ENCODE results near the gene SLC26A8. TPM values are rescaled to one million over a fixed set of nuclear protein-coding genes. Genes with fewer than 3 reads are reported as not detected.

Gene SLC26A8
- total RNA-seq (2021) = not detected in 2 replicates
- percentile 8 among the genes with signal in this experiment for Bru-seq, nascent RNA
- percentile 10 among the genes with signal in this experiment for BruChase-seq, experiment 1, labeled RNA remaining after a 2-hour chase
- BruChase-seq, experiment 2, labeled RNA remaining after a 6-hour chase = percentile 10 among the genes with signal in this experiment
- long read RNA-seq, partial matches to known transcripts = 0 of 4 reads
- long read RNA-seq, other reads (novel, unspliced or antisense) = 4 of 4 reads

- DNase-seq = no peak
- Histone ChIP-seq H4K20me1 (ENCODE audit: insufficient read depth) (no peaks in the 10 kb centered on the region), H3K4me1 (replicated peaks; ENCODE audit: insufficient read depth) (no peaks in the 10 kb centered on the region), H3K4me3 (no peak within 1 kb of the TSS), H3F3A (ENCODE audit: insufficient read depth, low read depth) (peaks cover 18% of the 10 kb centered on the region; the same call in 1 of the 2 replicates), H3K79me2 (ENCODE audit: low read depth) (peaks cover 16% of the 10 kb centered on the region), H2AFZ (no peak within 1 kb of the TSS), H3K4me2 (no peak within 1 kb of the TSS), H3K9me2 (ENCODE audit: insufficient read depth) (no peaks in the 10 kb centered on the region), H3K27me3 (ENCODE audit: insufficient read depth, low read depth) (no peaks in the 10 kb centered on the region), H3K36me3 (ENCODE audit: low read depth) (no peaks in the 10 kb centered on the region), H3K9me3 (ENCODE audit: insufficient read depth, low read depth) (no peaks in the 10 kb centered on the region), H3K27ac (no peak within 1 kb of the TSS)
- TF ChIP-seq EZH2 (IDR thresholded peaks at IDR 0.05; ENCODE audit: low read depth) = no peak
- TF ChIP-seq CTCF (conservative IDR thresholded peaks at IDR 0.05) = no peak
- no TSS peak for BruUV-seq (replicated peaks)
- POLR2A ChIA-PET (ENCODE audit: unreplicated experiment) = no interaction called here
- intact Hi-C loops (cut with micrococcal nuclease; ENCODE audit: unreplicated experiment) = no loop called here
- CTCF ChIA-PET = no interaction called here
Measured at GRCh38 chr6:36023996-36024795, at the start of gene SLC26A8. SLC26A8 (minus strand) TSS chr6:36024641; CDS start chr6:36019707, 4,934 bp downstream.

GRCh38 chr6:36073587-36073986, 49.1 kb upstream of the SLC26A8 start:
- Histone ChIP-seq H3K79me2 (ENCODE audit: low read depth) (peaks cover 39% of the 10 kb centered on the region), H2AFZ (no peak overlapping the region), H3K9me3 (ENCODE audit: insufficient read depth, low read depth) (no peaks in the 10 kb centered on the region), H4K20me1 (ENCODE audit: insufficient read depth) (0 out of 2 replicates have a peak, but pooled peaks cover 7% of the 10 kb centered on the region), H3K4me3 (no peak overlapping the region), H3F3A (ENCODE audit: insufficient read depth, low read depth) (peaks cover 8% of the 10 kb centered on the region; the same call in 1 of the 2 replicates), H3K9me2 (ENCODE audit: insufficient read depth) (no peaks in the 10 kb centered on the region), H3K4me2 (no peak overlapping the region), H3K27me3 (ENCODE audit: insufficient read depth, low read depth) (no peaks in the 10 kb centered on the region), H3K36me3 (ENCODE audit: low read depth) (peaks cover 11% of the 10 kb centered on the region), H3K27ac (no peak overlapping the region), H3K4me1 (replicated peaks; ENCODE audit: insufficient read depth) (no peaks in the 10 kb centered on the region)
- DNase-seq = no peak
- intact Hi-C loops (cut with micrococcal nuclease; ENCODE audit: unreplicated experiment) = no loop called here
- POLR2A ChIA-PET (ENCODE audit: unreplicated experiment) = no interaction called here
- CTCF ChIA-PET = no interaction called here
- no peak for TF ChIP-seq EZH2 (IDR thresholded peaks at IDR 0.05; ENCODE audit: low read depth)
- TF ChIP-seq CTCF (conservative IDR thresholded peaks at IDR 0.05) = no peak
- BruUV-seq (replicated peaks) = no TSS peak

- Histone ChIP-seq H3K79me2 (ENCODE audit: low read depth) (peaks cover 48% of the 10 kb centered on the region), H3K27ac (no peak overlapping the region), H3K4me2 (no peak overlapping the region), H3K27me3 (ENCODE audit: insufficient read depth, low read depth) (no peaks in the 10 kb centered on the region), H3K36me3 (ENCODE audit: low read depth) (peaks cover 5% of the 10 kb centered on the region; the same call in 1 of the 2 replicates), H3F3A (ENCODE audit: insufficient read depth, low read depth) (peaks cover 6% of the 10 kb centered on the region; the same call in 1 of the 2 replicates), H3K9me3 (ENCODE audit: insufficient read depth, low read depth) (no peaks in the 10 kb centered on the region), H3K9me2 (ENCODE audit: insufficient read depth) (no peaks in the 10 kb centered on the region), H4K20me1 (ENCODE audit: insufficient read depth) (0 out of 2 replicates have a peak, but pooled peaks cover 8% of the 10 kb centered on the region), H3K4me1 (replicated peaks; ENCODE audit: insufficient read depth) (no peaks in the 10 kb centered on the region), H3K4me3 (no peak overlapping the region), H2AFZ (no peak overlapping the region)
- TF ChIP-seq CTCF (conservative IDR thresholded peaks at IDR 0.05) = no peak
- no peak for TF ChIP-seq EZH2 (IDR thresholded peaks at IDR 0.05; ENCODE audit: low read depth)
- CTCF ChIA-PET = no interaction called here
- DNase-seq = no peak
- intact Hi-C loops (cut with micrococcal nuclease; ENCODE audit: unreplicated experiment) = no loop called here
- BruUV-seq (replicated peaks) = no TSS peak
- POLR2A ChIA-PET (ENCODE audit: unreplicated experiment) = no interaction called here
Measured at GRCh38 chr6:36072681-36073080, 48.2 kb upstream of the SLC26A8 start.
